Thoracic aorta (tissue), 2 donors: ENCODE data around the gene ADAMTS5. TPM values are rescaled to one million over a fixed set of nuclear protein-coding genes. Genes with fewer than 3 reads are reported as not detected.

Experiments used
- ATAC-seq: fragments of 150-250 bp; one replicate; pipeline ENCODE4 v1.8.0; 2017; ENCODE audit warnings: low read depth; ENCODE audit not compliant: insufficient number of reproducible peaks, low FRiP score
- DNase-seq: peaks from one replicate; pipeline ENCODE4 v3.0.0-alpha.2; 2020; ENCODE audit warnings: low spot score
- H3K27ac ChIP-seq, 2 donors: fragments of 200-600 bp; sonication (generic); 1 replicate in 1 of 2; 2 replicates in 1 of 2; pipeline ENCODE4 v1.5.1; 2016; ENCODE audit warnings: mild to moderate bottlenecking in 2 of 2, moderate library complexity in 2 of 2
- H3K27me3 ChIP-seq: fragments of 200-600 bp; sonication (generic); replicated peaks from 2 replicates; pipeline ENCODE4 v1.6.0; 2016; ENCODE audit warnings: mild to moderate bottlenecking; ENCODE audit not compliant: insufficient read depth
- H3K36me3 ChIP-seq: fragments of 200-600 bp; sonication (generic); one replicate; pipeline ENCODE4 v1.5.1; 2016
- H3K4me1 ChIP-seq, 2 donors: fragments of 200-600 bp; sonication (generic); 1 replicate in 1 of 2; 2 replicates in 1 of 2; pipeline versions ENCODE4 v1.5.1 to v1.6.0; 2016; ENCODE audit warnings: low read depth in 2 of 2, mild to moderate bottlenecking in 1 of 2; ENCODE audit not compliant: control insufficient read depth in 1 of 2
- H3K4me3 ChIP-seq: fragments of 200-600 bp; sonication (generic); 2 replicates; pipeline ENCODE4 v1.5.1; 2016; ENCODE audit warnings: mild to moderate bottlenecking
- H3K9me3 ChIP-seq: fragments of 200-600 bp; sonication (generic); 2 replicates; pipeline ENCODE4 v1.5.1; 2016
- total RNA-seq, 2 donors: library from RNA; depleted of rRNA; stranded (reverse); fragments of >200 nt; gene quantifications; one replicate each; pipeline versions ENCODE4 v1.1.0 to v1.2.3, GENCODE V29; 2016
- TF ChIP-seq, protein P1 (sequence below): fragments of 200-600 bp; sonication (generic); IDR thresholded peaks from one replicate; pipeline ENCODE4 v1.5.1; 2019; ENCODE audit warnings: antibody characterized with exemption

The ADAMTS5 gene
- total RNA-seq, 2 donors from 2014 or later, result 5.8 TPM

DNA sequence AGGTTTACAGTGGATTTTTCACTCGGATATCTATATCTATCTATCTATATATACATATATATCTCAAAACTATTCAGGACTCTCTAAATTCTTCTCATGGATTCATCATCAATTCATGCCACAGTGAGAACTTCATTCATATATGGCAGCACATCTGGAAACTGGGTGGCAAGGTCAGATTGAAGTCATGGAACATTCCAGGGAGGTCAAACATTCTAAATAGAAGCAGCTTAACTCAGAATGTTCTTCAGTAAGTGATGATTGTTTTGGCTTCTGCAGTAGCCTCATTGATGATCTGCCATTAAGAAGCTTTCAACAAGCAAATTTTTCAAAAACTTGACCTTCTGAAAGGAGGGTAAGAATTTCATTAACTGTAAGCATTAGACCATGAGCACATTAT, 74.7 kb downstream of the ADAMTS5 start:
- TF ChIP-seq, protein P1, sequence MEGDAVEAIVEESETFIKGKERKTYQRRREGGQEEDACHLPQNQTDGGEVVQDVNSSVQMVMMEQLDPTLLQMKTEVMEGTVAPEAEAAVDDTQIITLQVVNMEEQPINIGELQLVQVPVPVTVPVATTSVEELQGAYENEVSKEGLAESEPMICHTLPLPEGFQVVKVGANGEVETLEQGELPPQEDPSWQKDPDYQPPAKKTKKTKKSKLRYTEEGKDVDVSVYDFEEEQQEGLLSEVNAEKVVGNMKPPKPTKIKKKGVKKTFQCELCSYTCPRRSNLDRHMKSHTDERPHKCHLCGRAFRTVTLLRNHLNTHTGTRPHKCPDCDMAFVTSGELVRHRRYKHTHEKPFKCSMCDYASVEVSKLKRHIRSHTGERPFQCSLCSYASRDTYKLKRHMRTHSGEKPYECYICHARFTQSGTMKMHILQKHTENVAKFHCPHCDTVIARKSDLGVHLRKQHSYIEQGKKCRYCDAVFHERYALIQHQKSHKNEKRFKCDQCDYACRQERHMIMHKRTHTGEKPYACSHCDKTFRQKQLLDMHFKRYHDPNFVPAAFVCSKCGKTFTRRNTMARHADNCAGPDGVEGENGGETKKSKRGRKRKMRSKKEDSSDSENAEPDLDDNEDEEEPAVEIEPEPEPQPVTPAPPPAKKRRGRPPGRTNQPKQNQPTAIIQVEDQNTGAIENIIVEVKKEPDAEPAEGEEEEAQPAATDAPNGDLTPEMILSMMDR, result no peak
- no peak for ATAC-seq
- H3K27ac ChIP-seq, result no peak overlapping the region

GRCh38 chr21:26888931-26889330, 78.0 kb downstream of the ADAMTS5 start:
- Histone ChIP-seq H3K4me1 (no peaks in the 10 kb centered on the region), H3K9me3 (no peaks in the 10 kb centered on the region), H3K27me3 (no peaks in the 10 kb centered on the region), H3K36me3 (no peaks in the 10 kb centered on the region), H3K27ac (no peak overlapping the region), H3K4me3 (no peak overlapping the region)
- no peak for DNase-seq
- TF ChIP-seq, protein P1, result no peak
- no peak for ATAC-seq

More for the DNA sequence above, 74.7 kb downstream of the ADAMTS5 start:
- Histone ChIP-seq H3K36me3 (no peaks in the 10 kb centered on the region), H3K4me1 (no peaks in the 10 kb centered on the region), H3K27me3 (no peaks in the 10 kb centered on the region), H3K9me3 (no peaks in the 10 kb centered on the region), H3K4me3 (no peak overlapping the region)
- no peak for DNase-seq

DNA sequence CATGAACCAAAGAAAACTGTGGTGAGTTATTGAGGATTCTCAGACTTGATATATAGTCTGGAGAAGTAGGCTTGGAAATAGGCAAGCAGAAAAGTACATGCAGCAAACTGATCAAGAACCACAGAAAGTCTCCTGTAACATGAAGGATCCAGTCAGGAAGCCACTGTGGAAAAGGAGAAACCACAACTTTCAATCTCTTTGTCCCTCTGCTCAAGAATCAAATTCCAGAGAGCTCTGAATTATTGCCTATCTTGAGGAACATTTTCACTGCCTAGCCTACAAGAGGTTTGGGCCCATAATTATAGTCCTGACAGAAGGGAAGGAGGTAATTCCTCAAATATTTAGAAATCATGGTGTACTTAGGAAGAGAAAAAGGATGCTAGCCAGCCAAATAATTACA, 78.6 kb downstream of the ADAMTS5 start:
- DNase-seq (no peak), ATAC-seq (no peak)
- H3K36me3 ChIP-seq, result no peaks in the 10 kb centered on the region
- H3K4me3 ChIP-seq, result no peak overlapping the region
- TF ChIP-seq, protein P1, result no peak
- no peaks in the 10 kb centered on the region for H3K27me3 ChIP-seq
- no peaks in the 10 kb centered on the region for H3K4me1 ChIP-seq
- H3K27ac ChIP-seq, result no peak overlapping the region
- no peaks in the 10 kb centered on the region for H3K9me3 ChIP-seq

GRCh38 chr21:26887251-26887650, 79.6 kb downstream of the ADAMTS5 start:
- Histone ChIP-seq H3K36me3 (no peaks in the 10 kb centered on the region), H3K27ac (no peak overlapping the region), H3K4me3 (no peak overlapping the region), H3K9me3 (no peaks in the 10 kb centered on the region), H3K27me3 (no peaks in the 10 kb centered on the region), H3K4me1 (no peaks in the 10 kb centered on the region)
- DNase-seq, result no peak
- TF ChIP-seq, protein P1, result no peak
- no peak for ATAC-seq

GRCh38 chr21:26884436-26884835, 82.5 kb downstream of the ADAMTS5 start:
- H3K9me3 ChIP-seq, result no peaks in the 10 kb centered on the region
- no peaks in the 10 kb centered on the region for H3K36me3 ChIP-seq
- DNase-seq (no peak), ATAC-seq (no peak)
- no peak overlapping the region for H3K27ac ChIP-seq
- no peak overlapping the region for H3K4me3 ChIP-seq
- TF ChIP-seq, protein P1, result no peak
- no peaks in the 10 kb centered on the region for H3K27me3 ChIP-seq
- H3K4me1 ChIP-seq, result no peaks in the 10 kb centered on the region
